ENCODE results near the gene EVA1A. TPM values are rescaled to one million over a fixed set of nuclear protein-coding genes. Genes with fewer than 3 reads are reported as not detected.
A peak's percentile ranks its signal among the peaks of the same experiment; 100 is the strongest.

The EVA1A gene
- total RNA-seq, 1 donor = 28.1 TPM

GRCh38 chr2:75515584-75516368, 45.0 kb downstream of the EVA1A start:
- DNase-seq (ENCODE audit: low read depth) = no peak
- no peak for TF ChIP-seq CTCF (IDR thresholded peaks at IDR 0.05; ENCODE audit: insufficient read depth, low read length)
- H3K4me3 ChIP-seq (ENCODE audit: low read depth, low read length) = no peak overlapping the region

GRCh38 chr2:75513616-75514170, 47.0 kb downstream of the EVA1A start:
- DNase-seq (ENCODE audit: low read depth) = peak; percentile 72
- H3K4me3 ChIP-seq (ENCODE audit: low read depth, low read length) = no peak overlapping the region
- no peak for TF ChIP-seq CTCF (IDR thresholded peaks at IDR 0.05; ENCODE audit: insufficient read depth, low read length)

- H3K4me3 ChIP-seq (ENCODE audit: low read depth, low read length) = no peak overlapping the region
- no peak for DNase-seq (ENCODE audit: low read depth)
- no peak for TF ChIP-seq CTCF (IDR thresholded peaks at IDR 0.05; ENCODE audit: insufficient read depth, low read length)
Measured at GRCh38 chr2:75512455-75513212, 48.1 kb downstream of the EVA1A start.

- no peak for TF ChIP-seq CTCF (IDR thresholded peaks at IDR 0.05; ENCODE audit: insufficient read depth, low read length)
- no peak for DNase-seq (ENCODE audit: low read depth)
- no peak overlapping the region for H3K4me3 ChIP-seq (ENCODE audit: low read depth, low read length)
Measured at GRCh38 chr2:75506101-75506697, 54.5 kb downstream of the EVA1A start.

GRCh38 chr2:75505012-75505411, 55.7 kb downstream of the EVA1A start:
- TF ChIP-seq CTCF (IDR thresholded peaks at IDR 0.05; ENCODE audit: insufficient read depth, low read length) = no peak
- no peak for DNase-seq (ENCODE audit: low read depth)
- no peak overlapping the region for H3K4me3 ChIP-seq (ENCODE audit: low read depth, low read length)

- peak; percentile 58 for DNase-seq (ENCODE audit: low read depth)
- no peak for TF ChIP-seq CTCF (IDR thresholded peaks at IDR 0.05; ENCODE audit: insufficient read depth, low read length)
- no peak overlapping the region for H3K4me3 ChIP-seq (ENCODE audit: low read depth, low read length)
Measured at GRCh38 chr2:75503048-75503607, 57.6 kb downstream of the EVA1A start.
